ENCODE results near the gene RPL29. TPM values are rescaled to one million over a fixed set of nuclear protein-coding genes. Genes with fewer than 3 reads are reported as not detected.

RPL29 gene
- total and polyA plus RNA-seq, 7 experiments from 2014 or later = 1,152 to 2,133 (median 1,556) TPM

GRCh38 chr3:51968170-51968775 lies 27.4 kb downstream of the RPL29 start:
- H3K27ac ChIP-seq (ENCODE audit: low read depth, low read length) = peak overlapping the region; percentile 69
- H3K9me3 Mint-ChIP-seq = no peaks in the 10 kb centered on the region
- CTCF ChIA-PET = no interaction called here
- peaks cover 0 to 3% (median 0%) of the 10 kb centered on the region in 5 donors for H3K36me3 Mint-ChIP-seq
- peaks cover 23 to 49% (median 27%) of the 10 kb centered on the region in 7 donors for H3K4me1 Mint-ChIP-seq
- H3K9me3 ChIP-seq (ENCODE audit: control insufficient read depth in 2 of 3, low read length in 3 of 3) = no peaks in the 10 kb centered on the region
- DNase-seq = no peak
- H3K27me3 Mint-ChIP-seq = peaks cover 0 to 10% (median 0%) of the 10 kb centered on the region in 5 donors
- no peak for ATAC-seq
- no peaks in the 10 kb centered on the region for H3K36me3 ChIP-seq (ENCODE audit: control insufficient read depth in 2 of 3, insufficient read depth in 3 of 3, low read length in 3 of 3)
- no peaks in the 10 kb centered on the region for H3K27me3 ChIP-seq (ENCODE audit: control insufficient read depth in 2 of 2, insufficient read depth in 2 of 2, low read length in 2 of 2)
- POLR2A ChIA-PET = interaction anchor here (0.6 to 3.6 kb wide), 5 partner anchors 8 to 223 kb away, joined by 3 to 16 read pairs (median 3); partner anchors contain the start of gene ACY1
- peak overlapping the region in 7 of 9 donors; percentile 4 to 77 (median 65) for H3K27ac Mint-ChIP-seq
- peaks cover 7 to 9% of the 10 kb centered on the region in 2 donors for H3K4me1 ChIP-seq (ENCODE audit: control insufficient read depth in 2 of 2, insufficient read depth in 2 of 2, low read length in 2 of 2)
- peak overlapping the region; percentile 64 to 95 (median 82) for H3K4me3 Mint-ChIP-seq
- H3K4me3 ChIP-seq (ENCODE audit: low read length) = peak overlapping the region; percentile 11
- intact Hi-C loops (cut with micrococcal nuclease) = no loop called here

- Histone ChIP-seq H3K4me1 (ENCODE audit: control insufficient read depth in 2 of 2, insufficient read depth in 2 of 2, low read length in 2 of 2) (peaks cover 7 to 9% of the 10 kb centered on the region in 2 donors), H3K27me3 (ENCODE audit: control insufficient read depth in 2 of 2, insufficient read depth in 2 of 2, low read length in 2 of 2) (no peaks in the 10 kb centered on the region), H3K4me3 (ENCODE audit: low read length) (peak within 1 kb of the TSS; percentile 70), H3K27ac (ENCODE audit: low read depth, low read length) (peak within 1 kb of the TSS; percentile 75), H3K36me3 (ENCODE audit: control insufficient read depth in 2 of 3, insufficient read depth in 3 of 3, low read length in 3 of 3) (no peaks in the 10 kb centered on the region), H3K9me3 (ENCODE audit: control insufficient read depth in 2 of 3, low read length in 3 of 3) (no peaks in the 10 kb centered on the region)
- Mint-ChIP-seq H3K9me3 (no peaks in the 10 kb centered on the region), H3K4me1 (peaks cover 23 to 48% (median 25%) of the 10 kb centered on the region in 7 donors), H3K4me3 (peak within 1 kb of the TSS; percentile 77 to 95 (median 86)), H3K27me3 (peaks cover 0 to 10% (median 0%) of the 10 kb centered on the region in 5 donors), H3K27ac (peak within 1 kb of the TSS; percentile 36 to 80 (median 66)), H3K36me3 (peaks cover 0 to 3% (median 0%) of the 10 kb centered on the region in 5 donors)
- DNase-seq (peak in 5 of 9 donors; percentile 17 to 61 (median 31)), ATAC-seq (peak; percentile 79)
- POLR2A ChIA-PET = interaction anchor here (0.9 to 3.6 kb wide), 7 partner anchors 9 to 27 kb away, joined by 3 to 16 read pairs (median 3); partner anchors contain the start of genes ACY1, PARP3 and RRP9
- intact Hi-C loops (cut with micrococcal nuclease) = loop anchor here in 1 of 2 donors (1.0 kb wide), 1 partner anchor 25 kb away; the partner anchor contains the start of gene PARP3
- CTCF ChIA-PET = no interaction called here
Observed at GRCh38 chr3:51967384-51968169, 28.1 kb downstream of the RPL29 start, which contains the start of gene PCBP4. Gene PCBP4 (minus strand): TSS chr3:51967454. CDS start chr3:51961240, 6,214 bp downstream.

- H3K27me3 ChIP-seq (ENCODE audit: control insufficient read depth in 2 of 2, insufficient read depth in 2 of 2, low read length in 2 of 2) = no peaks in the 10 kb centered on the region
- ATAC-seq (peak; percentile 73), DNase-seq (peak in 4 of 9 donors; percentile 19 to 40 (median 27))
- no peaks in the 10 kb centered on the region for H3K9me3 Mint-ChIP-seq
- H3K36me3 ChIP-seq (ENCODE audit: control insufficient read depth in 2 of 3, insufficient read depth in 3 of 3, low read length in 3 of 3) = no peaks in the 10 kb centered on the region
- H3K4me3 ChIP-seq (ENCODE audit: low read length) = peak overlapping the region; percentile 70
- POLR2A ChIA-PET = interaction anchor here (0.9 to 3.6 kb wide), 6 partner anchors 13 to 35 kb away, joined by 3 to 16 read pairs (median 4); partner anchors contain the start of genes ACY1, PARP3 and RRP9
- H3K36me3 Mint-ChIP-seq = peaks cover 0 to 3% (median 0%) of the 10 kb centered on the region in 5 donors
- peaks cover 21 to 44% (median 24%) of the 10 kb centered on the region in 7 donors for H3K4me1 Mint-ChIP-seq
- H3K27me3 Mint-ChIP-seq = peaks cover 0 to 10% (median 0%) of the 10 kb centered on the region in 5 donors
- H3K27ac Mint-ChIP-seq = peak overlapping the region in 8 of 9 donors; percentile 36 to 80 (median 66)
- H3K4me1 ChIP-seq (ENCODE audit: control insufficient read depth in 2 of 2, insufficient read depth in 2 of 2, low read length in 2 of 2) = peaks cover 7 to 9% of the 10 kb centered on the region in 2 donors
- CTCF ChIA-PET = no interaction called here
- intact Hi-C loops (cut with micrococcal nuclease) = loop anchor here in 1 of 2 donors (1.0 kb wide), 1 partner anchor 25 kb away; the partner anchor contains the start of gene PARP3
- H3K4me3 Mint-ChIP-seq = peak overlapping the region; percentile 77 to 95 (median 84)
- H3K9me3 ChIP-seq (ENCODE audit: control insufficient read depth in 2 of 3, low read length in 3 of 3) = no peaks in the 10 kb centered on the region
- H3K27ac ChIP-seq (ENCODE audit: low read depth, low read length) = peak overlapping the region; percentile 75
Observed at GRCh38 chr3:51966922-51967383, 28.7 kb downstream of the RPL29 start.

GRCh38 chr3:51966486-51966885 lies 29.2 kb downstream of the RPL29 start:
- Histone ChIP-seq H3K36me3 (ENCODE audit: control insufficient read depth in 2 of 3, insufficient read depth in 3 of 3, low read length in 3 of 3) (no peaks in the 10 kb centered on the region), H3K27ac (ENCODE audit: low read depth, low read length) (peak overlapping the region; percentile 75), H3K4me1 (ENCODE audit: control insufficient read depth in 2 of 2, insufficient read depth in 2 of 2, low read length in 2 of 2) (peaks cover 7 to 9% of the 10 kb centered on the region in 2 donors), H3K4me3 (ENCODE audit: low read length) (peak overlapping the region; percentile 70), H3K9me3 (ENCODE audit: control insufficient read depth in 2 of 3, low read length in 3 of 3) (no peaks in the 10 kb centered on the region), H3K27me3 (ENCODE audit: control insufficient read depth in 2 of 2, insufficient read depth in 2 of 2, low read length in 2 of 2) (no peaks in the 10 kb centered on the region)
- H3K36me3 Mint-ChIP-seq = peaks cover 0 to 3% (median 0%) of the 10 kb centered on the region in 5 donors
- peaks cover 0 to 10% (median 0%) of the 10 kb centered on the region in 5 donors for H3K27me3 Mint-ChIP-seq
- intact Hi-C loops (cut with micrococcal nuclease) = no loop called here
- ATAC-seq (no peak), DNase-seq (no peak)
- H3K27ac Mint-ChIP-seq = peak overlapping the region in 8 of 9 donors; percentile 36 to 80 (median 66)
- ChIA-PET CTCF (no interaction called here), POLR2A (interaction anchor here (0.9 to 3.6 kb wide), 5 partner anchors 9 to 35 kb away, joined by 3 to 16 read pairs (median 5); partner anchors contain the start of genes ABHD14A, ACY1, PARP3 and RRP9)
- H3K9me3 Mint-ChIP-seq = no peaks in the 10 kb centered on the region
- H3K4me3 Mint-ChIP-seq = peak overlapping the region; percentile 77 to 95 (median 84)
- peaks cover 21 to 43% (median 24%) of the 10 kb centered on the region in 7 donors for H3K4me1 Mint-ChIP-seq

GRCh38 chr3:51966016-51966415 lies 29.7 kb downstream of the RPL29 start:
- Histone ChIP-seq H3K27ac (ENCODE audit: low read depth, low read length) (no peak overlapping the region), H3K36me3 (ENCODE audit: control insufficient read depth in 2 of 3, insufficient read depth in 3 of 3, low read length in 3 of 3) (no peaks in the 10 kb centered on the region), H3K27me3 (ENCODE audit: control insufficient read depth in 2 of 2, insufficient read depth in 2 of 2, low read length in 2 of 2) (no peaks in the 10 kb centered on the region), H3K9me3 (ENCODE audit: control insufficient read depth in 2 of 3, low read length in 3 of 3) (no peaks in the 10 kb centered on the region), H3K4me1 (ENCODE audit: control insufficient read depth in 2 of 2, insufficient read depth in 2 of 2, low read length in 2 of 2) (peaks cover 7 to 9% of the 10 kb centered on the region in 2 donors), H3K4me3 (ENCODE audit: low read length) (no peak overlapping the region)
- Mint-ChIP-seq H3K4me1 (peaks cover 18 to 39% (median 24%) of the 10 kb centered on the region in 7 donors), H3K4me3 (peak overlapping the region; percentile 74 to 95 (median 82)), H3K27ac (peak overlapping the region in 6 of 9 donors; percentile 9 to 79 (median 72)), H3K27me3 (peaks cover 0 to 10% (median 0%) of the 10 kb centered on the region in 5 donors), H3K36me3 (peaks cover 0 to 3% (median 0%) of the 10 kb centered on the region in 5 donors), H3K9me3 (no peaks in the 10 kb centered on the region)
- ChIA-PET POLR2A (interaction anchor here (1.1 to 3.6 kb wide), 5 partner anchors 8 to 24 kb away, joined by 3 to 16 read pairs (median 6); partner anchors contain the start of genes ABHD14A, ABHD14B, ACY1 and PARP3), CTCF (no interaction called here)
- DNase-seq (no peak), ATAC-seq (no peak)
- intact Hi-C loops (cut with micrococcal nuclease) = no loop called here

GRCh38 chr3:51964521-51964920 lies 31.2 kb downstream of the RPL29 start:
- Mint-ChIP-seq H3K4me1 (peaks cover 18 to 31% (median 24%) of the 10 kb centered on the region in 7 donors), H3K27me3 (peaks cover 0 to 10% (median 0%) of the 10 kb centered on the region in 5 donors), H3K36me3 (peaks cover 0 to 6% (median 0%) of the 10 kb centered on the region in 5 donors), H3K9me3 (no peaks in the 10 kb centered on the region), H3K27ac (no peak overlapping the region), H3K4me3 (peak overlapping the region in 1 of 10 donors; percentile 27)
- CTCF ChIA-PET = interaction anchor here (0.8 kb wide), 1 partner anchor 9 kb away, joined by 4 read pairs; the partner anchor contains the start of gene ABHD14B
- no peak for DNase-seq
- peaks cover 7 to 9% of the 10 kb centered on the region in 2 donors for H3K4me1 ChIP-seq (ENCODE audit: control insufficient read depth in 2 of 2, insufficient read depth in 2 of 2, low read length in 2 of 2)
- no peaks in the 10 kb centered on the region for H3K9me3 ChIP-seq (ENCODE audit: control insufficient read depth in 2 of 3, low read length in 3 of 3)
- intact Hi-C loops (cut with micrococcal nuclease) = no loop called here
- no peak for ATAC-seq
- POLR2A ChIA-PET = interaction anchor here (1.0 to 1.4 kb wide), 3 partner anchors 9 to 15 kb away, joined by 3 to 6 read pairs (median 3); partner anchors contain the start of gene ABHD14B
- H3K4me3 ChIP-seq (ENCODE audit: low read length) = no peak overlapping the region
- H3K27me3 ChIP-seq (ENCODE audit: control insufficient read depth in 2 of 2, insufficient read depth in 2 of 2, low read length in 2 of 2) = no peaks in the 10 kb centered on the region
- H3K27ac ChIP-seq (ENCODE audit: low read depth, low read length) = no peak overlapping the region
- no peaks in the 10 kb centered on the region for H3K36me3 ChIP-seq (ENCODE audit: control insufficient read depth in 2 of 3, insufficient read depth in 3 of 3, low read length in 3 of 3)

Data from naive thymus-derived CD4-positive, alpha-beta T cell (primary cell).